GM12878 (cell line): ENCODE data around the gene PDLIM5. TPM values are rescaled to one million over a fixed set of nuclear protein-coding genes. Genes with fewer than 3 reads are reported as not detected.

Source experiments
- ATAC-seq: fragments of 200-7000 bp; cut with Tn5 transposase; 3 replicates; pipeline ENCODE4 v1.9.1; 2020; ENCODE audit warnings: mild to moderate bottlenecking, moderate library complexity
- BruUV-seq: library from RNA; stranded (reverse); fragments of 400-500 nt; replicated peaks from 2 replicates; lab custom pipeline; 2021; lab: Mats Ljungman, UMichigan
- CTCF ChIA-PET: fragments of 300-600 bp; sonication (Branson Sonifier 250); formaldehyde crosslinking; extraction: SDS; loops from one replicate; lab custom pipeline; 2021; ENCODE audit warnings: inconsistent platforms; lab: Yijun Ruan, JAX
- POLR2A ChIA-PET: fragments of 350-600 bp; formaldehyde crosslinking; extraction: SDS; loops from one replicate; lab custom pipeline; 2021; ENCODE audit warnings: inconsistent platforms; lab: Charles Lee
- RAD21 ChIA-PET: fragments of 300-600 bp; sonication (Branson Sonifier 250); formaldehyde crosslinking; loops from one replicate; lab custom pipeline; 2023; ENCODE audit warnings: antibody characterized with exemption; ENCODE audit not compliant: unreplicated experiment; lab: Charles Lee
- SMC1A ChIA-PET: fragments of 300-600 bp; sonication (Branson Sonifier 250); formaldehyde crosslinking; loops from one replicate; lab custom pipeline; 2023; ENCODE audit not compliant: unreplicated experiment, uncharacterized antibody; lab: Charles Lee
- DNase-seq: peaks from one replicate; pipeline ENCODE4 v3.0.0-alpha.2; 2011; ENCODE audit warnings: low read depth, low spot score
- FAIRE-seq: peaks from 3 replicates; lab custom pipeline; 2011; peaks lifted over from hg19 to GRCh38; lab: Jason Lieb, UNC
- H2AFZ ChIP-seq: 2 replicates; pipeline ENCODE4 v1.6.0; 2011; ENCODE audit warnings: low read depth, low read length, control low read depth; ENCODE audit not compliant: control insufficient read depth
- H3K27ac ChIP-seq: 2 replicates; pipeline ENCODE4 v1.5.1; 2011; ENCODE audit warnings: control low read depth; ENCODE audit not compliant: control insufficient read depth, insufficient read depth
- H3K27me3 ChIP-seq, 2 experiments: replicated peaks in 1 of 2; 2 replicates each; pipeline versions ENCODE4 v1.6.0 to v1.6.1; 2011; ENCODE audit warnings: low read length in 1 of 2; ENCODE audit not compliant: control insufficient read depth in 2 of 2, insufficient read depth in 2 of 2
- H3K36me3 ChIP-seq, 2 experiments: 2 replicates each; pipeline ENCODE4 v1.5.1; 2011; ENCODE audit warnings: low read length in 1 of 2; ENCODE audit not compliant: control insufficient read depth in 2 of 2, insufficient read depth in 2 of 2
- H3K4me1 ChIP-seq: 2 replicates; pipeline ENCODE4 v1.6.1; 2011; ENCODE audit warnings: mild to moderate bottlenecking, low read length, moderate library complexity, mixed read lengths; ENCODE audit not compliant: control insufficient read depth, insufficient read depth
- H3K4me2 ChIP-seq: 2 replicates; pipeline ENCODE4 v1.6.0; 2011; ENCODE audit warnings: control low read depth; ENCODE audit not compliant: control insufficient read depth, insufficient read depth
- H3K4me3 ChIP-seq: fragments of 200-600 bp; sonication (generic); 2 replicates; pipeline ENCODE4 v1.5.1; 2016
- H3K79me2 ChIP-seq: 2 replicates; pipeline ENCODE4 v1.6.0; 2011; ENCODE audit warnings: low read length; ENCODE audit not compliant: control insufficient read depth, insufficient read depth
- H3K9ac ChIP-seq: 2 replicates; pipeline ENCODE4 v1.8.0; 2011; ENCODE audit warnings: low read length, control low read depth, mixed read lengths; ENCODE audit not compliant: control insufficient read depth, insufficient read depth
- H3K9me3 ChIP-seq: replicated peaks from 3 replicates; pipeline ENCODE4 v1.5.1; 2011; ENCODE audit warnings: mild to moderate bottlenecking, low read length; ENCODE audit not compliant: control insufficient read depth, insufficient read depth
- H4K20me1 ChIP-seq: 2 replicates; pipeline ENCODE4 v1.6.0; 2011; ENCODE audit not compliant: control insufficient read depth, insufficient read depth
- ASH2L ChIP-seq: fragments of 300-600, 200-600 bp; sonication (generic); IDR thresholded peaks from 2 replicates; pipeline ENCODE4 v1.6.1; 2017; ENCODE audit warnings: low read depth, mild to moderate bottlenecking, borderline replicate concordance
- CHD4 ChIP-seq: fragments of 200-600 bp; sonication (generic); IDR thresholded peaks from 2 replicates; pipeline ENCODE4 v1.6.1; 2016; ENCODE audit warnings: mild to moderate bottlenecking
- HDAC2 ChIP-seq: fragments of 200-600 bp; sonication (generic); IDR thresholded peaks from 2 replicates; pipeline ENCODE4 v1.6.1; 2017
- PAX8 ChIP-seq: fragments of 450-650 bp; IDR thresholded peaks from 2 replicates; pipeline ENCODE4 v1.6.1; 2017; ENCODE audit warnings: mild to moderate bottlenecking, moderate library complexity
- POLR2AphosphoS5 ChIP-seq: IDR thresholded peaks from 2 replicates; pipeline ENCODE4 v1.6.1; 2011; ENCODE audit warnings: mild to moderate bottlenecking, low read length, inconsistent platforms
- POU2F2 ChIP-seq: IDR thresholded peaks from 3 replicates; pipeline ENCODE4 v1.6.1; 2011; ENCODE audit warnings: low read depth, mild to moderate bottlenecking, low read length, borderline replicate concordance
- RB1 ChIP-seq: fragments of 450-650 bp; formaldehyde crosslinking; IDR thresholded peaks from 2 replicates; pipeline ENCODE4 v1.6.1; 2017; ENCODE audit warnings: mild to moderate bottlenecking, borderline replicate concordance
- SMARCA5 ChIP-seq: fragments of 450-650 bp; IDR thresholded peaks from 2 replicates; pipeline ENCODE4 v1.6.1; 2017; ENCODE audit warnings: mild to moderate bottlenecking
- SREBF2 ChIP-seq: IDR thresholded peaks from 2 replicates; pipeline ENCODE4 v1.6.1; 2012; ENCODE audit warnings: mild to moderate bottlenecking, low read length
- TCF3 ChIP-seq: IDR thresholded peaks from 2 replicates; pipeline ENCODE4 v1.6.1; 2012; ENCODE audit warnings: low read depth, mild to moderate bottlenecking, low read length, borderline replicate concordance; ENCODE audit not compliant: insufficient read depth
- ZNF217 ChIP-seq: fragments of 450-650 bp; IDR thresholded peaks from 2 replicates; pipeline ENCODE4 v1.6.1; 2017; ENCODE audit warnings: antibody characterized with exemption, mild to moderate bottlenecking
- WGBS: methylation state at CpG from one replicate; pipeline ENCODE4 v1.1.6; 2016; ENCODE audit warnings: low lambda C conversion rate; ENCODE audit not compliant: insufficient replicate concordance, insufficient coverage; ENCODE audit errors: missing lambda C conversion rate; 5-methylcytosine and 5-hydroxymethylcytosine counted together
- in situ Hi-C: fragments of 300-500 bp; cut with MboI; formaldehyde crosslinking; loops from 9 replicates; pipeline ENCODE4 v1.14.3; 2018; ENCODE audit warnings: mixed read lengths
- intact Hi-C: fragments of 100-400 bp; cut with micrococcal nuclease; formaldehyde crosslinking; loops from one replicate; pipeline ENCODE4 v1.14.2; 2022; ENCODE audit not compliant: unreplicated experiment
- polyA plus RNA-seq, 11 experiments: library from polyadenylated mRNA; depleted of rRNA in 4 of 11; unstranded in 6 of 11; stranded (reverse) in 5 of 11; fragments of >200 nt; fragmentation: Nextera tagmentation in 4 of 11; fragmentation: Illumina TruSeq in 1 of 11; extraction: Ambion mirVana in 4 of 11; extraction: Trizol in 1 of 11; gene quantifications; 1 replicate in 1 of 11; 2 replicates in 10 of 11; pipeline versions ENCODE4 v1.2.1 to v1.2.3, GENCODE V29; 2011 to 2016; ENCODE audit warnings: inconsistent platforms in 2 of 11, missing spikeins in 2 of 11, low read depth in 1 of 11
- total RNA-seq, 4 experiments: library from RNA; depleted of rRNA in 3 of 4; stranded (reverse); fragments of >200 nt in 3 of 4; fragmentation: Illumina TruSeq in 1 of 4; extraction: Trizol in 1 of 4; gene quantifications; 2 replicates each; pipeline versions ENCODE4 v1.2.1 to v1.2.3, GENCODE V29; 2013 to 2021
- TF ChIP-seq, protein P1 (sequence below): IDR thresholded peaks from 2 replicates; pipeline ENCODE4 v1.6.1; 2012; ENCODE audit warnings: low read length, inconsistent platforms
- TF ChIP-seq, protein P2 (sequence below): fragments of 150-350 bp; IDR thresholded peaks from 2 replicates; pipeline ENCODE4 v1.6.1; 2014; ENCODE audit warnings: mild to moderate bottlenecking, low read depth, low read length
- TF ChIP-seq, protein P3 (sequence below): IDR thresholded peaks from 2 replicates; pipeline ENCODE4 v1.6.1; 2011; ENCODE audit warnings: low read depth, low read length, improper control_type of control experiment, borderline replicate concordance

Gene PDLIM5
- total and polyA plus RNA-seq, 10 of the 15 experiments (the other 5 are each of a cell fraction or from before 2014, with no cell fraction given): 10.0 to 52.9 (median 20.7) TPM

DNA sequence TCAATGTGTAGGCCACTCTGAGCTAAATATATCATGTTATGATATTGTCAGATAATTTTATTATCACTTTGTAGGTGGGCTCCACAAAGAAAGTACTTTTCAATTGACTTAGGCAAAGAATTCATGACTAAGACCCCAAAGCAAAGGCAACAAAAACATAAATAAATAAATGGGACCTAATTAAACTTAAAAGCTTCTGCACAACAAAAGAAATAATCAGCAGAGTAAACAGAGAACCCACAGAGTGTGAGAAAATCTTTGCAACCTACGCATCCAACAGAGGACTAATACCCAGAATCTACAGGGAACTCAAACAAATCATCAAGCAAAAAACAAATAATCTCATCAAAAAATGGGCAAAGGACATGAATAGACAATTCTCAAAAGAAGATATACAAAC, 15.2 kb upstream of the PDLIM5 start (continued):
- TF ChIP-seq, protein P1, sequence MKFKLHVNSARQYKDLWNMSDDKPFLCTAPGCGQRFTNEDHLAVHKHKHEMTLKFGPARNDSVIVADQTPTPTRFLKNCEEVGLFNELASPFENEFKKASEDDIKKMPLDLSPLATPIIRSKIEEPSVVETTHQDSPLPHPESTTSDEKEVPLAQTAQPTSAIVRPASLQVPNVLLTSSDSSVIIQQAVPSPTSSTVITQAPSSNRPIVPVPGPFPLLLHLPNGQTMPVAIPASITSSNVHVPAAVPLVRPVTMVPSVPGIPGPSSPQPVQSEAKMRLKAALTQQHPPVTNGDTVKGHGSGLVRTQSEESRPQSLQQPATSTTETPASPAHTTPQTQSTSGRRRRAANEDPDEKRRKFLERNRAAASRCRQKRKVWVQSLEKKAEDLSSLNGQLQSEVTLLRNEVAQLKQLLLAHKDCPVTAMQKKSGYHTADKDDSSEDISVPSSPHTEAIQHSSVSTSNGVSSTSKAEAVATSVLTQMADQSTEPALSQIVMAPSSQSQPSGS: no peak
- no peak for TF ChIP-seq SREBF2
- no peak for TF ChIP-seq ZNF217
- no peak for TF ChIP-seq SMARCA5
- no peak for TF ChIP-seq TCF3
- TF ChIP-seq POLR2AphosphoS5: no peak
- TF ChIP-seq HDAC2: no peak
- TF ChIP-seq, protein P2, sequence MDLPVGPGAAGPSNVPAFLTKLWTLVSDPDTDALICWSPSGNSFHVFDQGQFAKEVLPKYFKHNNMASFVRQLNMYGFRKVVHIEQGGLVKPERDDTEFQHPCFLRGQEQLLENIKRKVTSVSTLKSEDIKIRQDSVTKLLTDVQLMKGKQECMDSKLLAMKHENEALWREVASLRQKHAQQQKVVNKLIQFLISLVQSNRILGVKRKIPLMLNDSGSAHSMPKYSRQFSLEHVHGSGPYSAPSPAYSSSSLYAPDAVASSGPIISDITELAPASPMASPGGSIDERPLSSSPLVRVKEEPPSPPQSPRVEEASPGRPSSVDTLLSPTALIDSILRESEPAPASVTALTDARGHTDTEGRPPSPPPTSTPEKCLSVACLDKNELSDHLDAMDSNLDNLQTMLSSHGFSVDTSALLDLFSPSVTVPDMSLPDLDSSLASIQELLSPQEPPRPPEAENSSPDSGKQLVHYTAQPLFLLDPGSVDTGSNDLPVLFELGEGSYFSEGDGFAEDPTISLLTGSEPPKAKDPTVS: no peak
- TF ChIP-seq CHD4: no peak
- no peak for TF ChIP-seq ASH2L
- no peak for TF ChIP-seq PAX8

DNA sequence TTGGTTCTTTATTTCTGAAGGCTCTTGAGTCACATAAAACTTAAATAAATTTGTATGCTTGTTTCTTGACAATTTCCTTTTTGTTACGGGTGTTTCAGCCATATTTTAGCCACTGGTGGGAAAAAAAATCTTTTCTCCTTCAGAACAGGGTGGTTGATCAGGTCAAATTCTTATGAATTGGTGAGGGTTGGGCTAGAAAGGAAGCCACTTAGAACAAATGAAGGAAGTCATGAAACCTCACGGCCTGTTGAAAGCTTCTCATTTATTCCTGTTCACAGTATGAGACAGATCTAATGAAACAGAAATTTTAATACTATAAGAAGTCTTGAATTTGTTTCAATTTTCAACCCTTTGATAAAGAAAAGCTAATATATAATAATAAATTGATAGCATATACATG, 12.1 kb upstream of the PDLIM5 start:
- WGBS: 22% methylated on average over 2 of the region's 2 CpGs
- no peak overlapping the region for H3K4me3 ChIP-seq
- no TSS peak for BruUV-seq
- no peaks in the 10 kb centered on the region for H4K20me1 ChIP-seq
- no peak overlapping the region for H3K9ac ChIP-seq
- ChIA-PET SMC1A (interaction anchor here (0.8 to 1.7 kb wide), 3 partner anchors 11 to 431 kb away, joined by 3 to 6 read pairs (median 5); no protein-coding TSS in a partner anchor), POLR2A (no interaction called here)
- in situ Hi-C loops: no loop called here
- H2AFZ ChIP-seq: no peak overlapping the region
- no peak overlapping the region for H3K4me2 ChIP-seq
- no peaks in the 10 kb centered on the region for H3K36me3 ChIP-seq
- no peak overlapping the region for H3K27ac ChIP-seq
- no peaks in the 10 kb centered on the region for H3K4me1 ChIP-seq
- TF ChIP-seq POU2F2 (no peak), RB1 (no peak), CHD4 (no peak), HDAC2 (no peak)
- TF ChIP-seq, protein P3, sequence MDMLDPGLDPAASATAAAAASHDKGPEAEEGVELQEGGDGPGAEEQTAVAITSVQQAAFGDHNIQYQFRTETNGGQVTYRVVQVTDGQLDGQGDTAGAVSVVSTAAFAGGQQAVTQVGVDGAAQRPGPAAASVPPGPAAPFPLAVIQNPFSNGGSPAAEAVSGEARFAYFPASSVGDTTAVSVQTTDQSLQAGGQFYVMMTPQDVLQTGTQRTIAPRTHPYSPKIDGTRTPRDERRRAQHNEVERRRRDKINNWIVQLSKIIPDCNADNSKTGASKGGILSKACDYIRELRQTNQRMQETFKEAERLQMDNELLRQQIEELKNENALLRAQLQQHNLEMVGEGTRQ: no peak
- TF ChIP-seq, all 136 proteins: peak for 0
- ChIA-PET RAD21 (no interaction called here), CTCF (no interaction called here)
- intact Hi-C loops: no loop called here
- no peak for FAIRE-seq
- DNase-seq: no peak
- ATAC-seq: no peak
- H3K9me3 ChIP-seq: no peaks in the 10 kb centered on the region
- no peaks in the 10 kb centered on the region for H3K27me3 ChIP-seq
- H3K79me2 ChIP-seq: no peaks in the 10 kb centered on the region
